MM.1S (cell line): ENCODE data around the gene FTHL17.

Experiments used
- EZH2 ChIP-seq: fragments of 300-600 bp; sonication (generic); optimal IDR thresholded peaks from 2 replicates; pipeline ENCODE3; 2017; ENCODE audit warnings: low read depth, mild to moderate bottlenecking, antibody characterized with exemption, low read length, mixed read lengths
- TF ChIP-seq, protein P1 (sequence below): fragments of 300-600 bp; sonication (generic); IDR thresholded peaks from 2 replicates; pipeline ENCODE4 v1.5.1; 2016; ENCODE audit warnings: antibody characterized with exemption, low read length, mixed read lengths

DNA sequence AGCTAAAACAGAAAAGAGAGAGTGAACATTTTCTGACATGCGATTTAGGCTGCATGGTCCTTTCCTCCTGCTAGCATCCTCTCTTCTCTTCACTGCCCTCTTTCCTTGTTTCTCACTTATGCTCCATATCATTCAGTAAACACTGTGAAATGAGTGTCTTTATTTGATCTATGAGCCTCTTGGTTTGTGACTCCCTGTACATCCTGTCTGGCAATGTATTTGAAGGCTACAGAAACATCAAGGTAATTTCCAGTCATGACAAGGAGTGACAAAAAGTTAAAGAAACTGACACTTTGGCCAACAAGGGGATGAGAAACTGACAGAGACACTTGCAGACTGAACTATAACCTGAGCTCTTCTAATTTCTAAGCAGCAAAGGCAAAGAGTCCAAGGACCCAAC lies 8.7 kb downstream of the FTHL17 start:
- TF ChIP-seq, protein P1, sequence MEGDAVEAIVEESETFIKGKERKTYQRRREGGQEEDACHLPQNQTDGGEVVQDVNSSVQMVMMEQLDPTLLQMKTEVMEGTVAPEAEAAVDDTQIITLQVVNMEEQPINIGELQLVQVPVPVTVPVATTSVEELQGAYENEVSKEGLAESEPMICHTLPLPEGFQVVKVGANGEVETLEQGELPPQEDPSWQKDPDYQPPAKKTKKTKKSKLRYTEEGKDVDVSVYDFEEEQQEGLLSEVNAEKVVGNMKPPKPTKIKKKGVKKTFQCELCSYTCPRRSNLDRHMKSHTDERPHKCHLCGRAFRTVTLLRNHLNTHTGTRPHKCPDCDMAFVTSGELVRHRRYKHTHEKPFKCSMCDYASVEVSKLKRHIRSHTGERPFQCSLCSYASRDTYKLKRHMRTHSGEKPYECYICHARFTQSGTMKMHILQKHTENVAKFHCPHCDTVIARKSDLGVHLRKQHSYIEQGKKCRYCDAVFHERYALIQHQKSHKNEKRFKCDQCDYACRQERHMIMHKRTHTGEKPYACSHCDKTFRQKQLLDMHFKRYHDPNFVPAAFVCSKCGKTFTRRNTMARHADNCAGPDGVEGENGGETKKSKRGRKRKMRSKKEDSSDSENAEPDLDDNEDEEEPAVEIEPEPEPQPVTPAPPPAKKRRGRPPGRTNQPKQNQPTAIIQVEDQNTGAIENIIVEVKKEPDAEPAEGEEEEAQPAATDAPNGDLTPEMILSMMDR, result no peak
- TF ChIP-seq EZH2, result no peak
